Activated effector memory CD4-positive, alpha-beta T cell treated with anti-CD3 and anti-CD28 coated beads, Interleukin-2, amount 50 U/mL, for 16 hours (primary cell): ENCODE measurements around the gene HSPA9.

Experiments used
- DNase-seq: peaks from one replicate; pipeline ENCODE4 v3.0.0-alpha.2; 2020

The HSPA9 gene

GRCh38 chr5:138595180-138595795 is 20.1 kb upstream of the HSPA9 start:
- DNase-seq: no peak

DNA sequence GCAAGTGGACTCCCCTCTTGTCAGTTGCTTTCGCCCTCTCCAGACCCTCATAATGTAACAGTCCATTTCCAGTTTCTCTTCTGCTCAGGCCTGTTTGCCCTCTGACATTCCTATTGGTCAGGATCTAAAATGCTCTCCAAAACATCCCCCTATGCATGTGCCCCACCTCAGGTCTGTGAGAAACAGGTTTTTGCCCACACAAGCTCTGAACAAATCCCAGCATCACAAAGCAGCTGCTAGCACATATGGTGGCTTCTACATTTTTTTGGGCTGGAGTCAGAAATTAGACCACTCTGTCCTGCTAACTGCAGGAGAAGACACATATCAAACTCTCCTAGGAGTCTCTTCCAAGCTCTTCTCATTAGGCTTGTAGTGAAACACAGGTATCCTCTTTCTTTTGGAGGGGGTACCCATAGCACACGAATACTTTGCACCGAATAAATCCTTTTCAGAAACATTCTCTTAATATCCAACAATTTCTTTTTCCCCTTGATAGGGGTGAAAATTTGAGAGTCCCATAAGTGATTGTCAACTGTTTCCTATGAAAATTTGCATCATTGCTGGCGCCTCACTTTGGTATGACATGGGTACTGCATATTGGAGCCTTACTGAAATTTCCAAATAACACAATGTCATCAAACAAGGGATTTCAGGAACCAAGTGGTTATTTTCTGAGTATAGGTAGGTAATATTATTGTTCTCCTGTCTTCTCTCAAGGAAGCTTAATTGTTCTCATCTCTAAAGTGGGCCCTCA is 19.3 kb upstream of the HSPA9 start:
- DNase-seq: no peak

DNA sequence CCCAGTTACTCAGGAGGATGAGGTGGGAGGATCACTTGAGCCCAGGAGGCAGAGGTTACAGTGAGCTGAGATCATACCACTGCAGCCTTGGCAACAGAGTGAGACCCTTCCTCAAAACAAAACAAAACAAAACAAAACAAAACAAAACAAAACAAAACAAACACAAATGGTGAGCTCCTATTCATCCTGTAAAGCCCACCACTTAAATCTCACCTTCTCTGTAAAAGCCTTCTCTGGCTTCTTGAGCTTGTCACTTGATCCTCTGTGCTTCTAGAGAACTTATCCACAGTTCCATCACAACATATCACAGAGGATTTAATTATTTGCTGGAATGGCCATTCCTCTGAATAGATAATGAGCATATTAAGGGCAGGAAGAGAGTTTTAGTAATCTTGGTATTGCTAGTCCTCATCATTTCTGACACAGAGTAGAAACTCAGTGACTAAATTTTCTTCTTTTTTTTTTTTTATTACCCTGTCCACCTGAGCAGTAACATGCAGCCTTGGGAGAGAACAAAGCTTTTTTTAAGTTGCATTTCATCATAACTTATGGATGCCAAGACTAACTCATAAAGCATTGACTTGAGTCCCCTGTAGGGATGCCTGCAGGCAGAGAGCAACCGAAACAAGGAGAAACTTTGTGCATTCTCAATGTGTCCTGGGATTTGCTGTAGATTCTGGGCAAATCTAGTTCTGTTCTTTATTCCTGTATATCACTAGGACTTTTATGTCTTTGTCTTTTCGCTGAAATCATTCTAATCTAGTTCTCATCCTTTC is 13.0 kb upstream of the HSPA9 start:
- no peak for DNase-seq

GRCh38 chr5:138585157-138585556 is 10.0 kb upstream of the HSPA9 start:
- no peak for DNase-seq

DNA sequence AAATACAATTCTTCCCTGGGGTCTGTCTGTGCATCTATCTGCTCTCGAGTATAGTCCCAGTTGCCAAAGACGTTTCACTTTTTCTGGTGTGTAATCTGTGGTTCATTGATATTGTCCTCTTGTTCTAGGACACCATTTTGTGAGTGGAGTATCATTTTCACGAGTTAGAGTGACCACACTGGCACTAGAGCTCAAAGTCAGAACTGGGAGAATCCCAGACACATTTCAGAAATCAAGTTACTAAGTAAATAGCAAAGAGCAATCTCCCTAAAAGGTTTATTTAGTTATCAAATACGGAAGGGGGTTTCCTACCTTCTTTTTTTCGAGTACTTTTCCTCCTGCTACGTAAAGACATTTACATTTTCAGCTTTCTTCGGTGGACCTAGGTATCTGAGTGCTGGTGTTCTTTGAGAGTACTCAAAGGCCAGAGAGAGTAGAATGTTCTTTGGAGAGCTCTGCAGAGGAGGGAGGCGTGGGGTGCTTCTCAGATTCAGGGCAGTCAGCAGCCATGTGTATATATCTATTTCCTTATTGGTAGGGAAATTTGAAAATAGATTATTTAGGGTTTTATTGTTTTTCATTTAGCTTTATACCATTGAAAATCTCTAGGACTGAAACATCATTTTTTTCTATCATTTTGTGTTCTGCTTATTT is 8.9 kb upstream of the HSPA9 start:
- no peak for DNase-seq

DNA sequence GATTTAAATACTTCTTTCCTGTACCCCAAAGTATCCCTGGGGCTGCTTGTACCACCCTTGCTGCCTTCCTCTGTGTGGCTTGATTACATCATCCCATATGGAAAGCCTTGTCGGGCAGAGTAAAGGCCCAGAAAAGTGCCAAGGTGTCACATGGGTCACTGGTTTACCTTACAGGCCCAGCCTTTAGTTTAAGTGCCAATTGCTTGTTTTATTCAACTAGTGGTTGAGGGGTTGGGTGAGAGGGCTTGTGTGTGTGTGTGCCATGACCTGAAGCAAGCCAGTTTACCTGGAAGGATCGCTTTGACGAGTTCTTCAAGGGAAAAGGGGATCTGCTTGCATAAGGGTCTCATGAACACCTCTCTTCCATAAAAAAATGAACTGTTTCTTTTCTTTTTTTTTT is 7.8 kb upstream of the HSPA9 start:
- no peak for DNase-seq

DNA sequence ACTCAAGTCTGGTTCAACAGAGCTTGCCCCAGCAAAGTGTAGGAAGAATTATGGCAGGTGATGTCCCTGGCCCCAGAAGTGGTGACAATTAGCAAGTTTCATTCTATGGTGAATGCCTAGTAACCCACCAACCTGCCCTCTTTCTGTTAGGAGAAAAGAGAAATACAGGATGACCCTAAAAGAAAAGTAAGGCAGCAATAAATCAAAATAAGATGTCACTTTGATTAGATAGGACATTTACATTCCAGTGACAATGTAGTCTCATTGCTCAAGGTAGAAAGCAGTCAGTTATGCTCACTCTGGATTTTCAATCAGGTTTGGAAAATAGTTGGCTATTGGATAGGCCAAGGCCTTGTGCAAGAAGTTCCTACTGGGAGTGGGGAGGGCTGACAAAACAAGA is 5.6 kb upstream of the HSPA9 start:
- DNase-seq: no peak

DNA sequence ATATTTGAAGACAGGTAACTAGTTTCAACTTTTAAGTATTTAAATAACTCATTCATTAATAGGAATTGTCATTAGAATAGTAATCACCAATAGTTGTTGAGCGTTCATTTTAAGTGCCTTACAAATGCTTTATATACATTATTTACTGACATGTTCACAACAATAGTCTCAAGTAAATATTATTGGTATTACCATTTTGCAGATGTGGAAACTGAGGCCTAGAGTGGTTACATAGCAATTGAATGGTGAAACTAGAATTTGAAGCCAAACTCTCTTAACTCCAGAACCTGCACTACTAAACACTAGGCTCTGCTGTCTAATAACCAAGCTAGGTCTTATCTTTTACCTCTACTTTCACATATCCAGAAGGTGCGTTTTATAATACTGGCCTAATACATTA is 4.8 kb upstream of the HSPA9 start:
- DNase-seq: no peak

- no peak for DNase-seq
Measured at GRCh38 chr5:138579517-138579863, 4.3 kb upstream of the HSPA9 start.

- no peak for DNase-seq
Measured at GRCh38 chr5:138577452-138577851, 2.3 kb upstream of the HSPA9 start.

- DNase-seq: no peak
Measured at GRCh38 chr5:138574744-138575193, 432 bp downstream of the HSPA9 start.

GRCh38 chr5:138573949-138574670 is 1.1 kb downstream of the HSPA9 start:
- DNase-seq: no peak

- no peak for DNase-seq
Measured at GRCh38 chr5:138573223-138573622, 2.0 kb downstream of the HSPA9 start.

- no peak for DNase-seq
Measured at GRCh38 chr5:138570871-138571270, 4.3 kb downstream of the HSPA9 start.

GRCh38 chr5:138569782-138570181 is 5.4 kb downstream of the HSPA9 start:
- DNase-seq: no peak

- DNase-seq: no peak
Measured at GRCh38 chr5:138568061-138568824, 7.0 kb downstream of the HSPA9 start.

DNA sequence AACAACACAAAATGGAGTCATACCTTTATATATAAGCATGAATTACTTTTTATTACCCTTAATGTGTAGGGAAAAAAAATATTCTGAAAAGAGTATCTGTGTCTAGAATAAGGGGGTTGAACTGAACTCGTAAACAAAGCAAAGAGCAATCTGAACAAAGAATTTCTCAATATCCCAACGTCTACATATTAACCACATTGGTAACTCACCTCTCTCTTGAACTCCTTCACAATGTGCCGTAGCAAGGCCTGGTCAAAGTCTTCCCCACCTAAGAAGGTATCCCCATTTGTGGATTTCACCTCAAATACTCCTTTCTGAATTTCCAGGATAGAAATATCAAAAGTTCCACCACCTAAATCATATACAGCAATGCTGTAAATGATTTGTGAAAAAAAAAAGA is 8.4 kb downstream of the HSPA9 start:
- no peak for DNase-seq

GRCh38 chr5:138565100-138565821 is 9.9 kb downstream of the HSPA9 start:
- DNase-seq: no peak

GRCh38 chr5:138564242-138564641 is 11.0 kb downstream of the HSPA9 start:
- DNase-seq: no peak

DNA sequence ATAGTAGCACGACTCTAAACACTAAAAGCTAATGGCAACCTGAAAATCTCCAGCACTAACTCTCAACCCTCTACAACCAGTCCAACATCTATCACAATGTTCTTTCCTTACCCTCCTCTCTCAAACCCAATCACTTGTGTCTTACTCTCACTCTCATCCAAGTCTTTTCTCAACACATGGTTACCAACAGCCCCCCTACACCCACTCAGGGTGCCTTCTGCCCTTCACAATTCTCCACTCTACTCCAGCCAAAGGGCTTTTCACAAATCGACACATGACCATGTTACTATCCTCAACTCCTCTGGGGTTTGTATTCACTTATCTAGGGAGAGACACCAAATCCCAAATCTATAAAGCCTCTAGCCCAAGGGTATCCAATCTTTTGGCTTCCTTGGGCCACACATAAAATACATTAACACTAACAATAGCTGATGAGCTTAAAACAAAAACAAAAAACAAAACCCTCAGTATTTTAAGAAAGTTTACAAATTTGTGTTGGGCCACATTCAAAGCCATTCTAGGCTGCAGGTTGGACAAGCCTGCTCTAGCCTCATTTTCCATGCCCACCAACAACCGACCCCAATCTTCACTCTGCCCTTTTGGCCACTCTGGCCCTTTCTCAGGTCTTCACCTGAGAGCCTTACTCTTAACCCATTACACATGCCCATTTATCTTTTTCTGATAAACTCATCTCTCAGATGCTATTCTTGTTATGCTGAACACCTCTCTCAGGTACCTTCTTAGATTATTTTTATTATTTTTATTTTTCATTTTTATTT is 11.7 kb downstream of the HSPA9 start:
- DNase-seq: no peak

GRCh38 chr5:138560971-138561370 is 14.2 kb downstream of the HSPA9 start:
- DNase-seq: no peak
